Lower lobe of right lung (tissue), 2 donors: ENCODE measurements around the gene RHCG. TPM values are rescaled to one million over a fixed set of nuclear protein-coding genes. Genes with fewer than 3 reads are reported as not detected.

ENCODE experiments used
- ATAC-seq, 2 donors: fragments of 200-7000 bp; cut with Tn5 transposase; one replicate each; pipeline ENCODE4 v1.9.1; 2020 to 2022; ENCODE audit warnings: mild to moderate bottlenecking in 2 of 2, moderate library complexity in 2 of 2
- DNase-seq: peaks from one replicate; pipeline ENCODE4 v3.0.0-alpha.2; 2020
- H3K27ac ChIP-seq: fragments of 200-600 bp; one replicate; pipeline ENCODE4 v1.8.0; 2022
- H3K27me3 ChIP-seq: fragments of 200-600 bp; one replicate; pipeline ENCODE4 v1.8.0; 2022; ENCODE audit warnings: low read depth
- H3K36me3 ChIP-seq: fragments of 200-600 bp; one replicate; pipeline ENCODE4 v1.8.0; 2022; ENCODE audit warnings: mild to moderate bottlenecking
- H3K4me1 ChIP-seq: fragments of 200-600 bp; one replicate; pipeline ENCODE4 v1.8.0; 2022
- H3K4me3 ChIP-seq: fragments of 200-600 bp; one replicate; pipeline ENCODE4 v1.8.0; 2022; ENCODE audit warnings: mild to moderate bottlenecking
- H3K9me3 ChIP-seq: fragments of 200-600 bp; one replicate; pipeline ENCODE4 v1.8.0; 2022
- CTCF ChIP-seq: fragments of 200-600 bp; IDR thresholded peaks from one replicate; pipeline ENCODE4 v1.8.0; 2022; ENCODE audit warnings: antibody characterized with exemption, mild to moderate bottlenecking
- intact Hi-C: fragments of 100-400 bp; cut with DNase I; formaldehyde crosslinking; loops from one replicate; pipeline ENCODE4 v1.11.0; 2022
- total RNA-seq: library from RNA; stranded (reverse); fragmentation: NEBNext Ultra II Directional; extraction: Animal tissue kit (Norgen Biotek cat#: 25700); gene quantifications from one replicate; pipeline ENCODE4 v1.2.1, GENCODE V29; 2021
- donor health status: DM: no; HTN: yes; CAD: no; lungs with severe emphysema.

Gene RHCG
- total RNA-seq, 1 donor from 2014 or later, result not detected

GRCh38 chr15:89436560-89437311 is 59.6 kb downstream of the RHCG start:
- no peak for DNase-seq
- no peaks in the 10 kb centered on the region for H3K9me3 ChIP-seq
- peaks cover 33% of the 10 kb centered on the region for H3K27me3 ChIP-seq
- ATAC-seq, result no peak
- H3K27ac ChIP-seq, result no peak overlapping the region
- intact Hi-C loops, result loop anchor here (10.0 kb wide), 1 partner anchor 72 kb away; no protein-coding TSS in a partner anchor
- no peaks in the 10 kb centered on the region for H3K36me3 ChIP-seq
- H3K4me1 ChIP-seq, result no peaks in the 10 kb centered on the region
- TF ChIP-seq CTCF, result no peak
- no peak overlapping the region for H3K4me3 ChIP-seq

DNA sequence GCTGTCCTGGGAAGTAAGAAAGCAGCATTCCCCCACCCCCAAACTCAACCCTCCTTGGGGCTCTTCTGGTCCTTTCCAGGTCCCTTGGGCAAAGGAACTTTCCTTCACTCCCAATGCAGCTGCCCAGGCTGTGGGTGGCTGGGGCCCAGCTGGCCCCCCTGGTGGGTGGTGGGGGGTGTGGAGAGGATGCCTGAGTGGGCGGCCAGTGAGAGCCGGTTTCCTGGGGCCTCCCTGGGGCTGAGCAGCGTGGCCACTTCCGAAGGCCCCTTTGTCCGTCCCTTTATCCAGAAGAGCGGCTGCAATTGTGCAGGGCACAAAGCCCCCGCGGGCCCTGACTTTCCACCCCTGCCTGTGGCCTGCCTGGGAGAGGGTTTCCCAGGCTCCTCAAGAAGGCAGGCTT is 61.0 kb downstream of the RHCG start:
- Histone ChIP-seq H3K27ac (no peak overlapping the region), H3K4me1 (peaks cover 8% of the 10 kb centered on the region), H3K36me3 (no peaks in the 10 kb centered on the region), H3K4me3 (no peak overlapping the region), H3K27me3 (peaks cover 33% of the 10 kb centered on the region), H3K9me3 (no peaks in the 10 kb centered on the region)
- no peak for DNase-seq
- no peak for ATAC-seq
- intact Hi-C loops, result loop anchor here (10.0 kb wide), 1 partner anchor 71 kb away; no protein-coding TSS in a partner anchor
- TF ChIP-seq CTCF, result no peak

DNA sequence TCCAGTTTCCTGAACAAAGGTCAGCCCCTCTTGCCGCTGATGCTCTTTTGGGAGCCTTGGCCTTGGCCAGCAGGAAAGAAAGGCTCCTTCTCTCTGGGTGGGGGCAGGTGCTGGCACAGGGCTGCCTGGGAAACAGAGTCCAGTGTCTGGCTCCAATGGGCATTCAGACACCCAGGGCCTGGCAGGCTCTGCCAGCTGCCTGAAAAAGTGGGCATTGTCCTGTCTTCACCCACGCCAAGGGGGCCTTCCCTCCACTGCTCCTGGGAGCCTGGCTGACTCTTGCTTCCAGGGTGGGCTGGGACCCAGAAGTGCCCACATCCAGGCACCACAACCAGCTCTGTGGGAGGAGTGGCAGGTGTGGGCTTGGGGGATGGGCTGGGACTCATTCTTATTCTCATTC is 62.7 kb downstream of the RHCG start:
- ATAC-seq, result no peak
- no peak for DNase-seq
- peaks cover 38% of the 10 kb centered on the region for H3K27me3 ChIP-seq
- intact Hi-C loops, result loop anchor here (10.0 kb wide), 1 partner anchor 69 kb away; no protein-coding TSS in a partner anchor
- H3K27ac ChIP-seq, result no peak overlapping the region
- H3K36me3 ChIP-seq, result no peaks in the 10 kb centered on the region
- H3K4me1 ChIP-seq, result peaks cover 11% of the 10 kb centered on the region
- H3K9me3 ChIP-seq, result no peaks in the 10 kb centered on the region
- H3K4me3 ChIP-seq, result no peak overlapping the region
- no peak for TF ChIP-seq CTCF

GRCh38 chr15:89430530-89431341 is 65.6 kb downstream of the RHCG start:
- ATAC-seq (peak; percentile 93 to 95), DNase-seq (peak; percentile 87)
- peak; percentile 99 for TF ChIP-seq CTCF
- intact Hi-C loops, result loop anchor here (10.0 kb wide), 1 partner anchor 66 kb away; no protein-coding TSS in a partner anchor
- no peaks in the 10 kb centered on the region for H3K36me3 ChIP-seq
- H3K4me3 ChIP-seq, result peak overlapping the region; percentile 56
- peaks cover 23% of the 10 kb centered on the region for H3K27me3 ChIP-seq
- no peaks in the 10 kb centered on the region for H3K9me3 ChIP-seq
- no peak overlapping the region for H3K27ac ChIP-seq
- H3K4me1 ChIP-seq, result peaks cover 11% of the 10 kb centered on the region

GRCh38 chr15:89429986-89430385 is 66.4 kb downstream of the RHCG start:
- no peak for TF ChIP-seq CTCF
- peaks cover 11% of the 10 kb centered on the region for H3K4me1 ChIP-seq
- H3K9me3 ChIP-seq, result no peaks in the 10 kb centered on the region
- peaks cover 17% of the 10 kb centered on the region for H3K27me3 ChIP-seq
- H3K36me3 ChIP-seq, result no peaks in the 10 kb centered on the region
- ATAC-seq (no peak), DNase-seq (no peak)
- no peak overlapping the region for H3K4me3 ChIP-seq
- H3K27ac ChIP-seq, result no peak overlapping the region
- intact Hi-C loops, result loop anchor here (10.0 kb wide), 1 partner anchor 65 kb away; no protein-coding TSS in a partner anchor
